GM23338 (cell line): ENCODE measurements around the gene EGFR. TPM values are rescaled to one million over a fixed set of nuclear protein-coding genes. Genes with fewer than 3 reads are reported as not detected.

ENCODE experiments used
- ATAC-seq: fragments of 200-7000 bp; cut with Tn5 transposase; 3 replicates; pipeline ENCODE4 v1.9.1; 2020
- DNase-seq: peaks from one replicate; pipeline ENCODE4 v3.0.0-alpha.2; 2015; ENCODE audit warnings: low spot score
- H2AFZ ChIP-seq: fragments of 200-600 bp; sonication (generic); 2 replicates; pipeline ENCODE4 v1.8.0; 2016; ENCODE audit warnings: antibody characterized with exemption, mild to moderate bottlenecking, moderate library complexity
- H3F3A ChIP-seq: fragments of 200-600 bp; sonication (generic); replicated peaks from 2 replicates; pipeline ENCODE4 v1.8.0; 2017; ENCODE audit warnings: antibody characterized with exemption, mixed run types, low read depth
- H3K27ac ChIP-seq: fragments of 200-600 bp; sonication (generic); 2 replicates; pipeline ENCODE4 v1.6.1; 2016; ENCODE audit warnings: low read depth
- H3K27me3 ChIP-seq: fragments of 200-600 bp; sonication (generic); 2 replicates; pipeline ENCODE4 v1.8.0; 2016; ENCODE audit warnings: mild to moderate bottlenecking, mixed run types, moderate library complexity; ENCODE audit not compliant: insufficient read depth
- H3K36me3 ChIP-seq: fragments of 200-600 bp; sonication (generic); 2 replicates; pipeline ENCODE4 v1.8.0; 2016; ENCODE audit warnings: mild to moderate bottlenecking; ENCODE audit not compliant: insufficient read depth
- H3K4me1 ChIP-seq: fragments of 200-600 bp; sonication (generic); 2 replicates; pipeline ENCODE4 v1.8.0; 2016; ENCODE audit warnings: mild to moderate bottlenecking, moderate library complexity; ENCODE audit not compliant: insufficient read depth
- H3K4me2 ChIP-seq: fragments of 200-600 bp; sonication (generic); 2 replicates; pipeline ENCODE4 v1.7.1; 2017; ENCODE audit warnings: mixed run types
- H3K4me3 ChIP-seq: fragments of 200-600 bp; sonication (generic); 2 replicates; pipeline ENCODE4 v1.6.1; 2016; ENCODE audit warnings: mixed run types
- H3K79me2 ChIP-seq: fragments of 200-600 bp; sonication (generic); replicated peaks from 2 replicates; pipeline ENCODE4 v1.8.0; 2017; ENCODE audit warnings: mild to moderate bottlenecking; ENCODE audit not compliant: insufficient read depth
- H3K9me2 ChIP-seq: fragments of 200-600 bp; sonication (generic); 2 replicates; pipeline ENCODE4 v1.8.0; 2017; ENCODE audit not compliant: insufficient read depth
- H4K20me1 ChIP-seq: fragments of 200-600 bp; sonication (generic); replicated peaks from 2 replicates; pipeline ENCODE4 v1.8.0; 2017; ENCODE audit warnings: mild to moderate bottlenecking; ENCODE audit not compliant: insufficient read depth
- H3K27ac Mint-ChIP-seq: 2 replicates; pipeline ENCODE4 v1.8.0; 2020; ENCODE audit warnings: inconsistent platforms, mild to moderate bottlenecking, moderate library complexity, mixed read lengths
- H3K27me3 Mint-ChIP-seq: 3 replicates; pipeline ENCODE4 v1.8.0; 2022; ENCODE audit warnings: low read depth, mild to moderate bottlenecking, moderate library complexity, mixed read lengths, inconsistent platforms; ENCODE audit not compliant: insufficient read depth, poor library complexity
- H3K36me3 Mint-ChIP-seq: 3 replicates; pipeline ENCODE4 v1.8.0; 2021; ENCODE audit warnings: low read depth, mild to moderate bottlenecking, inconsistent platforms, moderate library complexity, mixed read lengths
- H3K4me1 Mint-ChIP-seq: 3 replicates; pipeline ENCODE4 v1.8.0; 2020; ENCODE audit warnings: mild to moderate bottlenecking, inconsistent platforms, mixed read lengths
- H3K4me3 Mint-ChIP-seq: 3 replicates; pipeline ENCODE4 v1.8.0; 2021; ENCODE audit warnings: moderate library complexity, mild to moderate bottlenecking, inconsistent platforms, mixed read lengths
- H3K9me3 Mint-ChIP-seq: 3 replicates; pipeline ENCODE4 v1.8.0; 2020; ENCODE audit warnings: moderate library complexity, mild to moderate bottlenecking, inconsistent platforms, mixed read lengths
- CREB1 ChIP-seq: fragments of 250-450 bp; sonication (Bioruptor Pico); IDR thresholded peaks from 2 replicates; pipeline ENCODE4 v1.5.0; 2020; ENCODE audit warnings: low read depth, mild to moderate bottlenecking, moderate library complexity
- EZH2 ChIP-seq: fragments of 200-600 bp; sonication (generic); IDR thresholded peaks from one replicate; pipeline ENCODE4 v1.8.0; 2017; ENCODE audit warnings: antibody characterized with exemption, mild to moderate bottlenecking, low read depth; ENCODE audit not compliant: unreplicated experiment
- EZH2phosphoT487 ChIP-seq: fragments of 200-600 bp; sonication (generic); IDR thresholded peaks from one replicate; pipeline ENCODE4 v1.8.1; 2018; ENCODE audit warnings: antibody characterized with exemption; ENCODE audit not compliant: unreplicated experiment
- JUNB ChIP-seq: IDR thresholded peaks from one replicate; pipeline ENCODE4 v1.6.1; 2016; ENCODE audit warnings: antibody characterized with exemption; ENCODE audit not compliant: unreplicated experiment
- NANOG ChIP-seq: IDR thresholded peaks from 2 replicates; pipeline ENCODE4 v1.6.1; 2016; ENCODE audit warnings: antibody characterized with exemption, borderline replicate concordance
- POLR2AphosphoS5 ChIP-seq: IDR thresholded peaks from 2 replicates; pipeline ENCODE4 v1.6.1; 2016; ENCODE audit warnings: antibody characterized with exemption, low read depth
- REST ChIP-seq: IDR thresholded peaks from one replicate; pipeline ENCODE4 v1.6.1; 2018; ENCODE audit warnings: antibody characterized with exemption; ENCODE audit not compliant: unreplicated experiment
- STAT1 ChIP-seq: IDR thresholded peaks from one replicate; pipeline ENCODE4 v1.6.1; 2016; ENCODE audit warnings: antibody characterized with exemption; ENCODE audit not compliant: unreplicated experiment
- ZNF114 ChIP-seq: fragments of 250-450 bp; sonication (Bioruptor Pico); IDR thresholded peaks from 2 replicates; pipeline ENCODE4 v1.5.0; 2020; ENCODE audit warnings: mild to moderate bottlenecking, moderate library complexity
- ZNF331 ChIP-seq: fragments of 250-450 bp; sonication (Bioruptor Pico); IDR thresholded peaks from 2 replicates; pipeline ENCODE4 v1.5.0; 2020; ENCODE audit warnings: low read depth, mild to moderate bottlenecking, moderate library complexity
- ZNF462 ChIP-seq: fragments of 250-450 bp; sonication (Bioruptor Pico); IDR thresholded peaks from 2 replicates; pipeline ENCODE4 v1.5.0; 2020; ENCODE audit warnings: mild to moderate bottlenecking, moderate library complexity
- polyA plus RNA-seq: library from polyadenylated mRNA; unstranded; fragments of >200 nt; fragmentation: Nextera tagmentation; extraction: Ambion mirVana; gene quantifications from 2 replicates; pipeline ENCODE4 v1.2.1, GENCODE V29; 2016
- total RNA-seq: library from RNA; depleted of rRNA; stranded (reverse); fragments of >200 nt; shearing (Covaris generic); gene quantifications from 2 replicates; pipeline ENCODE4 v1.2.3, GENCODE V29; 2014
- TF ChIP-seq, protein P1 (sequence below): IDR thresholded peaks from 2 replicates; pipeline ENCODE4 v1.6.1; 2016; ENCODE audit warnings: antibody characterized with exemption
- TF ChIP-seq, protein P2 (sequence below), 2 experiments: fragments of 200-600 bp in 1 of 2; sonication (generic) in 1 of 2; conservative IDR thresholded peaks; 2 replicates each; pipeline versions ENCODE4 v1.5.1 to v1.6.1; 2016 to 2017; ENCODE audit warnings: antibody characterized with exemption in 2 of 2, low read depth in 2 of 2, mild to moderate bottlenecking in 2 of 2, moderate library complexity in 1 of 2

The EGFR gene
- total and polyA plus RNA-seq, 2 experiments from 2014 or later, result 1.5 to 4.5 TPM

- no peak for ATAC-seq
- no peak overlapping the region for H3K4me3 ChIP-seq
- H3K79me2 ChIP-seq, result no peaks in the 10 kb centered on the region
- H3K36me3 ChIP-seq, result no peaks in the 10 kb centered on the region
- no peaks in the 10 kb centered on the region for H3K9me2 ChIP-seq
- no peak overlapping the region for H3K4me3 Mint-ChIP-seq
- H2AFZ ChIP-seq, result no peak overlapping the region
- H3K36me3 Mint-ChIP-seq, result no peaks in the 10 kb centered on the region; the same call in 2 of the 3 replicates
- peaks cover 9% of the 10 kb centered on the region; the same call in 1 of the 2 replicates for H3K4me1 ChIP-seq
- H3K4me2 ChIP-seq, result no peak overlapping the region
- no peaks in the 10 kb centered on the region for H4K20me1 ChIP-seq
- H3K27ac ChIP-seq, result no peak overlapping the region
- H3K27me3 ChIP-seq, result no peaks in the 10 kb centered on the region
- H3K27ac Mint-ChIP-seq, result no peak overlapping the region
- H3F3A ChIP-seq, result no peaks in the 10 kb centered on the region
- TF ChIP-seq JUNB (no peak), STAT1 (no peak), NANOG (no peak), REST (no peak), EZH2phosphoT487 (no peak), ZNF331 (CRISPR knock-in tag) (no peak), EZH2 (no peak), ZNF462 (CRISPR knock-in tag) (no peak), ZNF114 (no peak), CREB1 (CRISPR knock-in tag) (no peak), POLR2AphosphoS5 (no peak)
- TF ChIP-seq, protein P1, sequence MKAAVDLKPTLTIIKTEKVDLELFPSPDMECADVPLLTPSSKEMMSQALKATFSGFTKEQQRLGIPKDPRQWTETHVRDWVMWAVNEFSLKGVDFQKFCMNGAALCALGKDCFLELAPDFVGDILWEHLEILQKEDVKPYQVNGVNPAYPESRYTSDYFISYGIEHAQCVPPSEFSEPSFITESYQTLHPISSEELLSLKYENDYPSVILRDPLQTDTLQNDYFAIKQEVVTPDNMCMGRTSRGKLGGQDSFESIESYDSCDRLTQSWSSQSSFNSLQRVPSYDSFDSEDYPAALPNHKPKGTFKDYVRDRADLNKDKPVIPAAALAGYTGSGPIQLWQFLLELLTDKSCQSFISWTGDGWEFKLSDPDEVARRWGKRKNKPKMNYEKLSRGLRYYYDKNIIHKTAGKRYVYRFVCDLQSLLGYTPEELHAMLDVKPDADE, result no peak
- TF ChIP-seq, protein P2, sequence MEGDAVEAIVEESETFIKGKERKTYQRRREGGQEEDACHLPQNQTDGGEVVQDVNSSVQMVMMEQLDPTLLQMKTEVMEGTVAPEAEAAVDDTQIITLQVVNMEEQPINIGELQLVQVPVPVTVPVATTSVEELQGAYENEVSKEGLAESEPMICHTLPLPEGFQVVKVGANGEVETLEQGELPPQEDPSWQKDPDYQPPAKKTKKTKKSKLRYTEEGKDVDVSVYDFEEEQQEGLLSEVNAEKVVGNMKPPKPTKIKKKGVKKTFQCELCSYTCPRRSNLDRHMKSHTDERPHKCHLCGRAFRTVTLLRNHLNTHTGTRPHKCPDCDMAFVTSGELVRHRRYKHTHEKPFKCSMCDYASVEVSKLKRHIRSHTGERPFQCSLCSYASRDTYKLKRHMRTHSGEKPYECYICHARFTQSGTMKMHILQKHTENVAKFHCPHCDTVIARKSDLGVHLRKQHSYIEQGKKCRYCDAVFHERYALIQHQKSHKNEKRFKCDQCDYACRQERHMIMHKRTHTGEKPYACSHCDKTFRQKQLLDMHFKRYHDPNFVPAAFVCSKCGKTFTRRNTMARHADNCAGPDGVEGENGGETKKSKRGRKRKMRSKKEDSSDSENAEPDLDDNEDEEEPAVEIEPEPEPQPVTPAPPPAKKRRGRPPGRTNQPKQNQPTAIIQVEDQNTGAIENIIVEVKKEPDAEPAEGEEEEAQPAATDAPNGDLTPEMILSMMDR (conservative IDR thresholded peaks at IDR 0.05; ENCODE audit: low read depth in 2 of 2), result no peak
- DNase-seq, result no peak
- H3K4me1 Mint-ChIP-seq, result peaks cover 19% of the 10 kb centered on the region
- no peaks in the 10 kb centered on the region for H3K9me3 Mint-ChIP-seq
- H3K27me3 Mint-ChIP-seq, result peaks cover 3% of the 10 kb centered on the region
Measured at GRCh38 chr7:55160539-55160938, 141.7 kb downstream of the EGFR start.
